ENCODE results near the gene MRNIP.

DNA sequence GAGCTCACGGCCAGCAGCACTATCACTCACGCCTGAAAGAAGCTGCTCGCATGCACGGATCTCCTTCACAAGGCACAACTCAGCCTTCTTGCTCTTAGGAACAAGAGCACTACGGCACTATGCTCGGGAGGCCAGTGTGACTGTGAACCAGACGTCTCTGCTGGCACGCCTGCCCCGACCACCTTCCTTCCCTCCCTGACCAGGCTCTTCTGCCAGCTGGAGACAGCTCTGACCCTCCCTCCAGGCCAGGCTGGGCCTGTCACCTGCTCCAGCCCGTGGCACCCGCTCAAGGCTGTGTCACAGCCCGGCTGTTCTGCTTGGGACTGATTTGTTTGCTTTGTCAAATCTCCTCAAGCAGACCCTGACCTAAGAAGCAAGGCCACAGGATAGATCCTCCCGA lies 42.1 kb upstream of the MRNIP start:
- TF ChIP-seq EP300 (IDR thresholded peaks at IDR 0.05): no peak
- TF ChIP-seq, protein P1, sequence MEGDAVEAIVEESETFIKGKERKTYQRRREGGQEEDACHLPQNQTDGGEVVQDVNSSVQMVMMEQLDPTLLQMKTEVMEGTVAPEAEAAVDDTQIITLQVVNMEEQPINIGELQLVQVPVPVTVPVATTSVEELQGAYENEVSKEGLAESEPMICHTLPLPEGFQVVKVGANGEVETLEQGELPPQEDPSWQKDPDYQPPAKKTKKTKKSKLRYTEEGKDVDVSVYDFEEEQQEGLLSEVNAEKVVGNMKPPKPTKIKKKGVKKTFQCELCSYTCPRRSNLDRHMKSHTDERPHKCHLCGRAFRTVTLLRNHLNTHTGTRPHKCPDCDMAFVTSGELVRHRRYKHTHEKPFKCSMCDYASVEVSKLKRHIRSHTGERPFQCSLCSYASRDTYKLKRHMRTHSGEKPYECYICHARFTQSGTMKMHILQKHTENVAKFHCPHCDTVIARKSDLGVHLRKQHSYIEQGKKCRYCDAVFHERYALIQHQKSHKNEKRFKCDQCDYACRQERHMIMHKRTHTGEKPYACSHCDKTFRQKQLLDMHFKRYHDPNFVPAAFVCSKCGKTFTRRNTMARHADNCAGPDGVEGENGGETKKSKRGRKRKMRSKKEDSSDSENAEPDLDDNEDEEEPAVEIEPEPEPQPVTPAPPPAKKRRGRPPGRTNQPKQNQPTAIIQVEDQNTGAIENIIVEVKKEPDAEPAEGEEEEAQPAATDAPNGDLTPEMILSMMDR (IDR thresholded peaks at IDR 0.05): no peak
- TF ChIP-seq, protein P2, sequence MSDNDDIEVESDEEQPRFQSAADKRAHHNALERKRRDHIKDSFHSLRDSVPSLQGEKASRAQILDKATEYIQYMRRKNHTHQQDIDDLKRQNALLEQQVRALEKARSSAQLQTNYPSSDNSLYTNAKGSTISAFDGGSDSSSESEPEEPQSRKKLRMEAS (IDR thresholded peaks at IDR 0.05): no peak
- TF ChIP-seq, protein P3, sequence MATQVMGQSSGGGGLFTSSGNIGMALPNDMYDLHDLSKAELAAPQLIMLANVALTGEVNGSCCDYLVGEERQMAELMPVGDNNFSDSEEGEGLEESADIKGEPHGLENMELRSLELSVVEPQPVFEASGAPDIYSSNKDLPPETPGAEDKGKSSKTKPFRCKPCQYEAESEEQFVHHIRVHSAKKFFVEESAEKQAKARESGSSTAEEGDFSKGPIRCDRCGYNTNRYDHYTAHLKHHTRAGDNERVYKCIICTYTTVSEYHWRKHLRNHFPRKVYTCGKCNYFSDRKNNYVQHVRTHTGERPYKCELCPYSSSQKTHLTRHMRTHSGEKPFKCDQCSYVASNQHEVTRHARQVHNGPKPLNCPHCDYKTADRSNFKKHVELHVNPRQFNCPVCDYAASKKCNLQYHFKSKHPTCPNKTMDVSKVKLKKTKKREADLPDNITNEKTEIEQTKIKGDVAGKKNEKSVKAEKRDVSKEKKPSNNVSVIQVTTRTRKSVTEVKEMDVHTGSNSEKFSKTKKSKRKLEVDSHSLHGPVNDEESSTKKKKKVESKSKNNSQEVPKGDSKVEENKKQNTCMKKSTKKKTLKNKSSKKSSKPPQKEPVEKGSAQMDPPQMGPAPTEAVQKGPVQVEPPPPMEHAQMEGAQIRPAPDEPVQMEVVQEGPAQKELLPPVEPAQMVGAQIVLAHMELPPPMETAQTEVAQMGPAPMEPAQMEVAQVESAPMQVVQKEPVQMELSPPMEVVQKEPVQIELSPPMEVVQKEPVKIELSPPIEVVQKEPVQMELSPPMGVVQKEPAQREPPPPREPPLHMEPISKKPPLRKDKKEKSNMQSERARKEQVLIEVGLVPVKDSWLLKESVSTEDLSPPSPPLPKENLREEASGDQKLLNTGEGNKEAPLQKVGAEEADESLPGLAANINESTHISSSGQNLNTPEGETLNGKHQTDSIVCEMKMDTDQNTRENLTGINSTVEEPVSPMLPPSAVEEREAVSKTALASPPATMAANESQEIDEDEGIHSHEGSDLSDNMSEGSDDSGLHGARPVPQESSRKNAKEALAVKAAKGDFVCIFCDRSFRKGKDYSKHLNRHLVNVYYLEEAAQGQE (IDR thresholded peaks at IDR 0.05): no peak
- no peak for TF ChIP-seq POLR2A (IDR thresholded peaks at IDR 0.05; ENCODE audit: low read length)
- TF ChIP-seq SMC3 (IDR thresholded peaks at IDR 0.05): no peak
- TF ChIP-seq RCOR1 (IDR thresholded peaks at IDR 0.05; ENCODE audit: low read depth, low read length): no peak
- no peak for TF ChIP-seq MAFK (IDR thresholded peaks at IDR 0.05; ENCODE audit: partially characterized antibody)
- no peak for TF ChIP-seq SREBF2 (IDR thresholded peaks at IDR 0.05)
